ENCODE results near the gene SCO1.

The SCO1 gene

GRCh38 chr17:10652984-10653659, 44.2 kb downstream of the SCO1 start:
- H3K4me1 ChIP-seq = peaks cover 0 to 11% (median 0%) of the 10 kb centered on the region in 4 donors
- H3K9me3 ChIP-seq = no peaks in the 10 kb centered on the region
- TF ChIP-seq CTCF (IDR thresholded peaks at IDR 0.05) = no peak
- no peak overlapping the region for H3K4me3 ChIP-seq
- intact Hi-C loops (cut with DNase I; ENCODE audit: low total_unique reads) = no loop called here
- no peak overlapping the region for H3K27ac ChIP-seq
- no peak for DNase-seq
- H3K36me3 ChIP-seq = peaks cover 0 to 10% (median 0%) of the 10 kb centered on the region in 3 donors
- no peaks in the 10 kb centered on the region for H3K27me3 ChIP-seq

- Histone ChIP-seq H3K36me3 (peaks cover 0 to 12% (median 0%) of the 10 kb centered on the region in 3 donors), H3K4me3 (no peak overlapping the region), H3K27me3 (no peaks in the 10 kb centered on the region), H3K9me3 (no peaks in the 10 kb centered on the region), H3K27ac (no peak overlapping the region), H3K4me1 (peaks cover 0 to 11% (median 0%) of the 10 kb centered on the region in 4 donors)
- TF ChIP-seq CTCF (IDR thresholded peaks at IDR 0.05) = no peak
- DNase-seq = no peak
- intact Hi-C loops (cut with DNase I; ENCODE audit: low total_unique reads) = no loop called here
Measured at GRCh38 chr17:10651927-10652326, 45.4 kb downstream of the SCO1 start.

- no peak for TF ChIP-seq CTCF (IDR thresholded peaks at IDR 0.05)
- Histone ChIP-seq H3K4me3 (no peak overlapping the region), H3K9me3 (no peaks in the 10 kb centered on the region), H3K36me3 (peaks cover 4 to 22% (median 10%) of the 10 kb centered on the region in 3 donors), H3K27ac (peak overlapping the region in 1 of 2 donors; percentile 31), H3K27me3 (no peaks in the 10 kb centered on the region), H3K4me1 (peaks cover 0 to 14% (median 1%) of the 10 kb centered on the region in 4 donors)
- intact Hi-C loops (cut with DNase I; ENCODE audit: low total_unique reads) = loop anchor here (5.0 kb wide), 1 partner anchor 48 kb away; the partner anchor contains the start of genes ADPRM and SCO1
- DNase-seq = no peak
Measured at GRCh38 chr17:10649602-10650001, 47.7 kb downstream of the SCO1 start.

- Histone ChIP-seq H3K4me3 (no peak overlapping the region), H3K9me3 (no peaks in the 10 kb centered on the region), H3K36me3 (peaks cover 10 to 28% (median 15%) of the 10 kb centered on the region in 3 donors), H3K27me3 (no peaks in the 10 kb centered on the region), H3K27ac (peak overlapping the region in 1 of 2 donors; percentile 31), H3K4me1 (peaks cover 0 to 14% (median 1%) of the 10 kb centered on the region in 4 donors)
- no peak for DNase-seq
- intact Hi-C loops (cut with DNase I; ENCODE audit: low total_unique reads) = loop anchor here (5.0 kb wide), 1 partner anchor 48 kb away; the partner anchor contains the start of genes ADPRM and SCO1
- no peak for TF ChIP-seq CTCF (IDR thresholded peaks at IDR 0.05)
Measured at GRCh38 chr17:10648956-10649355, 48.4 kb downstream of the SCO1 start.

GRCh38 chr17:10648381-10648780, 49.0 kb downstream of the SCO1 start:
- H3K4me1 ChIP-seq = peaks cover 0 to 14% (median 1%) of the 10 kb centered on the region in 4 donors
- intact Hi-C loops (cut with DNase I; ENCODE audit: low total_unique reads) = loop anchor here (5.0 kb wide), 1 partner anchor 49 kb away; the partner anchor contains the start of genes ADPRM and SCO1
- H3K27me3 ChIP-seq = no peaks in the 10 kb centered on the region
- no peak for TF ChIP-seq CTCF (IDR thresholded peaks at IDR 0.05)
- peaks cover 15 to 31% (median 18%) of the 10 kb centered on the region in 3 donors for H3K36me3 ChIP-seq
- no peak for DNase-seq
- no peaks in the 10 kb centered on the region for H3K9me3 ChIP-seq
- peak overlapping the region in 1 of 2 donors; percentile 31 for H3K27ac ChIP-seq
- H3K4me3 ChIP-seq = no peak overlapping the region
